ENCODE data around the gene RTL5. TPM values are rescaled to one million over a fixed set of nuclear protein-coding genes. Genes with fewer than 3 reads are reported as not detected.

Gene RTL5
- total RNA-seq, 1 donor from 2014 or later = 4.4 TPM

Other genes with a start within 250 kb of the RTL5 start
- gene NHSL2, start 221.1 kb downstream of the RTL5 start, total RNA-seq = 12.3 TPM
- 12.0 TPM for gene PIN4, start 49.8 kb upstream of the RTL5 start, total RNA-seq
- gene ERCC6L, start 107.1 kb upstream of the RTL5 start, total RNA-seq = 0.74 TPM
- gene RPS4X, start 145.3 kb upstream of the RTL5 start, total RNA-seq = 1,011 TPM
- gene CITED1, start 174.0 kb upstream of the RTL5 start, total RNA-seq = 2.7 TPM